Measurements from ENCODE around the gene CDH8.
"Not testable (repeated sequence)": the region's sequence is repeated elsewhere in the genome, so short reads cannot be mapped to it uniquely, and the experiment has no call there.

Gene CDH8

DNA sequence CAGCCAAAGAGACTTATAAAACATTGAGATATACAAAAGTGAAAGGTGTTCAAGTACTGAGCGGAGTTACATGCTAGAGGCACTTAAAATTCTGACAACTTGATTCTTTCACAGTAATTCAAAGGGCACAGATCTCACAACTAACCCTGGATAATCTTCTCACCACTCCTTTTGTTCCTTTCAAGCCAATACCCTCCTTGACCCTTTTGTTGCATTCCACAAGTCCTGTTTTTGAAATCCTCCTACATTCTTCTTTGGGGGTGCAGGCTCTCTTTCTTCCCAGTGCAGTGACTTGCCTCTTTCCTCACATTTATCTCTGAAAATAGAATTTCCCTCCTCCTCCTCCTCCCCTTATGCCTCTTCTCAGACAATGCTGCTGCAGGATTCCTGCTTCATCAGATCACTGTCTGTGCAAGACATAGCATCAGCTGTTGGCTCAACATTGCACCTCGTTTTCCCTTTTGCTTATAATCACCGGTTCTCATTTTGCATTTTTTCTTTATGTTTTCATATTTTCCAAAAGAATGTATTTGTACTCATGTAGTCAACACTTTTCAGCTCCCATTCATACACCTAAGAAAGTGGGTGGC, 199.3 kb downstream of the CDH8 start:
- DNase-seq, result no peak

DNA sequence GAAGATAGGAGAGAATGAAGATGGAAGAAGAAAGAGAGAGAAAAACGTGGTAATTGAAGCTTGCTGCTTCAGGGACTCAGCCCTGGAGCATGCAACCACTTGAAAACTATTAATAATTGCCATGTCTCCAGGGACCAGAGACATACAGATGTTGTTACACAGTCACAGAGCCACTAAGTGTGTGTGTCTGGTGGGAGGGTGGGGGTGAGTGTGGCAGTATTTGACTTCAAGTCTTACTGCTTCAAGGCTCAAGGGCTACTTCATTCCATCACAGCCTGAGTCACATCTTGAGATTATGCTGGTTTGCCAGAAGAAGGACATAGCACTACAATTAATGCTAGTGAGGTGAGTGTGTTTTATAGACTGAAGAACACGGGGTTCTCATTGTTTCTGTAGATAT, 202.2 kb downstream of the CDH8 start:
- DNase-seq, result no peak

DNA sequence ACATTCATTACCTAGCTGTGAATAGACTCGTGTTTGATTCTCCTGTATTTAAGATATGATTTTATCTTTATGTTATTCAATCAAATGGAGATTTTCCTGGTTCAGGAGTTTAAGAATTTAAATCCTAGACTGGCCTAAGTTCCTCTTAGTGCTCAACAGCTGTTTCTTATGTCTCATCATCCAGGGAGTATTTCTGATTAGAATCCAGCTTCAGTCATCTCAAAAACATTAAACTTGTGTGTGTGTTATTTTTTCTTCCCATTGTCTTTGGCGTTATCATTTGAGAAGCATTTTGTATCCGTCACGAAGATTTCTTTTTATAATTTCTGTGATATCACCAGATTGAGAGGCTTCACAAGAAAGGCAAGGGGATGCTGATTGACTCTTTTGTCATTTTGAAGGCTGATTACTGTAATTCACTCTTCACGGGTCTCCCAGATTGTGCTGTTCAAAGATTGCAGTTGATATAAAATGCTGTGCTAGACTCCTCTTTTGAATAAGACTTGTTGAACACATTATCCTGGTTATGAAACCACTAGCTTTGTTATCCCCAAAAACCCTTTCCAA, 204.8 kb downstream of the CDH8 start:
- DNase-seq, result no peak

DNA sequence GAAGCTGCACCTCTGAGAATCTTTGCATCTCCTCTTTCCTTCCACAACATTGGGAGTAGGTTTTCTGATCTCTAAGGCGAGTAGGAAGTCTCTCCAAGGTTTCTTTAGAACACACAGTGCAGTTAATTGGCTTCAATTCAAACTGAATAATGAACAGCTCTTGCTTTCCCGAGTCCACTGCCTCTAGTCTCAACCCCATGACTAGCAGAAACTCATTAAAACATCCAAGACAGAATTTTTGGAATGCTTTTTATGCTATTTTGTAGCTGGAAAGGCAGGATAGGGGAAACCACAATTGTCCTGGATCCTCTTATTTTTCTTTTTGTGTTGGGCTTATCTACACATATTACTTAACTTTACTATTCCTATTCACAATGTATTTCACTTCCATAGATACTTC, 206.6 kb downstream of the CDH8 start:
- DNase-seq, result no peak

DNA sequence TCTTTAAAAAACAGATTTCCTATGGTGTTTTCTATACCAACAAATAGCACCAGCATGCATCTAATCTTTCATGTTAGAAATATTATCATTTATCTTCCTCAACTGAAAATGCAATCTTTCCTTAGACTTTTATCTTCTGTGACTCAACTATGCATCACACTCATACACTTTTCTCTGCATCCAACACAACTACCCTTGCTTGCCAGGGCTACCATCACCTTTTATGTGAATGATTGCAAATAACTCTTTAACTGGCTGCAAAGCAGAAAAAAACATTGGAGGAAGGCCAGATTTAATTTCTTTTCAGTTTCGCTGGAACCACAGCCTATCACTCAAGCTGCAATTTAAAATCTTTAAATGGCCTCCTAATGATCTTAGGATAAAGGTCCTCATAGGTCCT, 212.9 kb downstream of the CDH8 start:
- no peak for DNase-seq

DNA sequence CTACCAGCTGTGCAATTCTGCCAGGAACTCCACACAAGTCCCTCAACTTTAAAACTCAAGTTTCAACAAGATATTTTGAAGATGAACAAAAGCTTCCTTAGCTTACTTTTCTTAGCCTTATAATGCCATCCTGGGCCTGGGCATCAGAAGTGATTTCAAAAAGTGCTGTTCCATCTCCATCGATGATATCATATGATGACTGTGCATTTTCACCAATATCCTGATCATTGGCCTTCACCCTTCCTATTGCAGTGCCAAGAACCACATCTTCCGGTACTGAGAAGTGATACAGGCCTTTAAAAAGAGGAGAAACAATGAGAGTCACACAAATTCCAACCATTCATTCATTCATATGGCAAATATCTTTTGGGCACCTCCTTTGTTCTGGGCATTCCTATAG, 215.4 kb downstream of the CDH8 start:
- no peak for DNase-seq

DNA sequence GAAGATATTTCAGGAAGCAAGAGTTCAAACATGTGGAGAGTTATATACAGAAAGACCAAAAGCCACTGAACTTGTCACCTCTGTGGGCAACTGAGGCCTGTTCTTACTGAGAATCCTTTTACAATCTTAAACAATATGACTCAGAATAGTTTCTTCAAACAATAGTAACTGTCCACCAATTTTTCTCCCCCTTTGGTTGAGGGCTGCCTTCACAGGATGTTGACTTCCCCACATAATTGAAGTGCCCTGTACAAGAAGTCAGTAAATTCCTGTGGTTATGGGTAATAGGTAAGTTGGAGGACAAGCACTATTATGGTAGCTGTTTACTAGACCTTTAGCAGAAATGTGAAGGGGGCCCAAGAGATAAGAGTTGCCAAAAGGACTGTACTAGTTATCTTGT, 215.8 kb downstream of the CDH8 start:
- DNase-seq, result no peak

DNA sequence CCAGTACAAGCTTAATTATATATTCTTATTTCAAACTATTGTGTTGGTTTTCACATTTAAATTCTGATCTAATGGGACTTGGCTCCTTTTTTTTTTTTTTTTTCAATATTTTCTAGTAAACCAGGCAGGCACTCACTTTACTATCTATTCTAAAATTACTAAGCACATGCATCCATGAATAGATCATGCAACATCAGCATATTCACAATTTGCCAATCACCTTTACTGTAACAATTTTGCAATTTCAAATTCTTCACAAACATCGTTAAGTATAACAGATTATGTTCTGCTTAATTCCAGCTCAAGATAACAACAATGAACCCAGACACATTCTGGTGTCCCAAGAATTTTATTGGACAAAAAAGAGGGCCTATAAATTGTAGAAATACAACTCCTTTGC, 217.4 kb downstream of the CDH8 start:
- no peak for DNase-seq

DNA sequence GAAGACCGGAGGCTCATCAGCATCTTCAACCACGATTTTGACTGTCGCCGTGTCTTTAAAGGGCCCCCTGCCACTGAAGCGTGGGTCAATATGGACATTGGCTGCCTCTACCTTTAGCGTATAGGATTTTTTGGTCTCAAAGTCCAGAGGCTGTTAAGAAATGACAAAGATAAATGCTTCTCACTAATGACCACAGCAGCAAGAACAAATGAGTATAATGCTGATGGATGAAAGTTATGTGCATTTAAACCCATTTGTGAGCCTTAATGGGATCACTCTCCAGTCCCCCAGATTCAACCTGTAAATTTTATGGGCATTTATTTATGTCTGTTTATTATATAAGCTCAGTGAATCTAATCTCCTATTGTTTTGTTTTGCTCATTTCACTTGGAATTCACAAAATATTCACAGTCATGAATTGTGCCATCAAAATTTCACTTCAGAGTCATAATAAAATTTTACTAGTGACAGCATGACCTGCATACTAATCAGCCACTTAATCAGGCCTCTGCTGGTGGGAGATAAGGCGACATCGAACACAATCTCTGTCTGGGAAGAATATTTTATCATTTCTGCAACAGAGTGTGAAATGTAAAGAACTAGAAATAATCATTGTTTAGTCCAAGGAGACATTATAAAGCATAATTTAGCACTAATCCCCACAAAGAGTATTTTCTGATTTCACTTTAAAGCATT, 218.5 kb downstream of the CDH8 start:
- no peak for DNase-seq

DNA sequence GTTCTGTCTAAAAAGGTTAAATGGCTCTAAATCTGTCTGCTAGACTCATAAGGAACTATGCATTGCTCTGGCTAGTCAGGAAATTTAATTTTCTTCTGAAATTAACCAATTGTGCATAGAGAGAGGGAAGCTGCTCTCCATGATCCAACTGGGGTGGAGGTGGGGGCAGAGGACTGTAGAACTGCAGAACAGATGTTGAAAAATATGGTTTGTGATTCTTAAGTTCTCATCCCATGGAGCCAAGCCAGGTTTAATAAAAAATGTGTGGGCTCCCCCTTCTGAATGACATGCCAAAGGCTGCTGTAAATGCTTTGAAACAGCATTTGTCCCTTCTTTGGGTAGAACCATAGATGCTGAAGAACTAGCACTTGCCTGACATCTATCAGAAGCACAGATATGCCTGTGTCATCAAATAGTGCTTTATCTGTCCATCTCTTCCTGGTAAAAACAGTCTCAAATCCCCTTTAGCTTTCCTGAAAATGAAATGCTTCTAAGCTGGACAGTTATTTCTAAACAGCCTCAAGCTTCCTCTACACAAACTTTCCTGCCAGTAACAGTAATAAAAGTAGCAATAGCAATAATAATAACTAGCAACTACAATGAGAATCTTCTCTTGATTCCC, 221.4 kb downstream of the CDH8 start:
- DNase-seq, result no peak

DNA sequence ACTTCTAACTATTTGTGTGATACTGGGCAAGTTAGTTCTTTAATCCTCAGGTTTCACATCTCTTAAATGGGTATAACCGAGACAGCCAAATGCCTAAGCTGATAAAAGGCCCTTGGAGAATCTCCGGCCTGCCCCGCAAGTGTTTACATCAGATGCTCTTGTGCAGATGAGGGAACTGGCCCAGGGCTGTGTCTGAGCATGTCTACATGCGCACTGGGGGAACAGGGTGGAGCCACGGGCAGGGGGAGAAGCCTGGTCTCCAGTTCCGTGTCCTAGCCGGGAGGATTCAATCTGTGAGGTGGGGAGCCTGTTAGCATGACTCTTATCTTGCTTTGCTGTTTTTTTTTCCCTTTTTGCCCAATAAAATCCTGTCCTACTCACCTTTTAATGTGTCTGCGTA, 222.9 kb downstream of the CDH8 start:
- DNase-seq, result no peak

DNA sequence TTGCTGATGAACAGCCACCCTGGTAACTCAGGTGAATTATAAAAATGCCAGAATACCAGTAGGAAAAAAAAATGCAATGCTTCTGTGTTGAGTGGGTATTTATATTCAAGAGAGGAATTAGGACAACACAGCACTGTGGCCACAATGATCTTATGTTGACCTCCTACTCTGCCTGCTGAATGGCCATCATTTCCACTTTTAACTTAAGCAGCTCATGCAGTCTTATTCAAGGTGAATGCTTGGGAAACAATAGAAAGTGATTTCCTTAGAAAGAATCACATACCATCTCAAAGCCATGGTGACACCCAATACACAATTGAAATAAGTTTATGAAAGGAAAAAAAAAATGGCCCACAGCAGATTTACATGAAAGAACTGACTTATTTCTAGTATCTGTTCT, 224.0 kb downstream of the CDH8 start:
- no peak for DNase-seq

DNA sequence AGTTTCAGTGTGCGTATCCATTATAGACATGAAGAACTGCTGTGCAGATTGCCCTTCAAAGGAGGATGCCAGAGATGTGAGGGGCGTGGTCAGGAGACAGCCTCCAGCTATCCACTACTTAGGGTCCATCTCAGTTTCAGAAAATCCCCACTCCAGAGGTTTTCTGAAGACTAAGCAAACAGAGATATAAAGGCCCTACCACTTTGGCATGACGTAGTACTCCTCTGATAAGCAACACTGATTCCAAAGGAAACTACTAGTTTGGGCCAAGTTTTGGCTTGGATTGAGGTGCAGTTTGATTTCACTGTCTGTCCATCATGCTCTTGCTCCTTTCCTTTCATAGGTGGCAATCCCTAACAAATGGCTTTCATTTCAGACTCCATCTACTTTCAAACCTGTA, 228.7 kb downstream of the CDH8 start:
- no peak for DNase-seq

DNA sequence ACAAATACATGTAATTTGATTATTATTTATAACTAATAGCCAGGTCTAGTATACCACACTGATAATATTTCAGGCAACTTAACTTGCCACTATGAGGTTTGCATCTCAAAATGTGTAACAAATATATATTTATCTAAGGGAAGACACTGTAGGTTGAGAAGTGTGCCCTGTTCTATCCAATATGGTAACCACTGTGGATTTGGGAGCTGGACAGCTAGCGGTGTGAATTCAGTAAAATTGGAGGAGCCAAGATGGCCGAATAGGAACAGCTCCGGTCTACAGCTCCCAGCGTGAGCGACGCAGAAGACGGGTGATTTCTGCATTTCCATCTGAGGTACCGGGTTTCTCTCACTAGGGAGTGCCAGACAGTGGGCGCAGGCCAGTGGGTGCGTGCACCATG, 235.0 kb downstream of the CDH8 start:
- not testable (repeated sequence) for DNase-seq

DNA sequence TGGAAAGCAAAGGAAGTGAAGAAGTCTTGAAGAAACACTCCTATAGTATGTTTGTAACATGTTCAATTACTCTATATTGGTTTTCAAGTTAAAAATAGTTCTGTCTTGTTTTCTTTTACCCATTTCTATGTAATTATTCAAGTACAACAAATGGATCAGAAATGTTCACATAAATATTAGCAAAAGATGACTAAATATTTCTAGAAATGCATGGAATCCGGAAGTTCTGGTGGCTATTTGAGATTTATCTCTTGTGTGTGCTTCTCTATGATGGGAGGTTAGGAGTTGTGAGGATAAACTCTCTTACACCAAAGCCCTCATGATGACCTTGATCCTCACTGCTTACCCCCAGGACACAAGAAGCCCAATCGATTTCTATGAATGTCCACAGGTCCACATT, 237.5 kb downstream of the CDH8 start:
- DNase-seq, result no peak

DNA sequence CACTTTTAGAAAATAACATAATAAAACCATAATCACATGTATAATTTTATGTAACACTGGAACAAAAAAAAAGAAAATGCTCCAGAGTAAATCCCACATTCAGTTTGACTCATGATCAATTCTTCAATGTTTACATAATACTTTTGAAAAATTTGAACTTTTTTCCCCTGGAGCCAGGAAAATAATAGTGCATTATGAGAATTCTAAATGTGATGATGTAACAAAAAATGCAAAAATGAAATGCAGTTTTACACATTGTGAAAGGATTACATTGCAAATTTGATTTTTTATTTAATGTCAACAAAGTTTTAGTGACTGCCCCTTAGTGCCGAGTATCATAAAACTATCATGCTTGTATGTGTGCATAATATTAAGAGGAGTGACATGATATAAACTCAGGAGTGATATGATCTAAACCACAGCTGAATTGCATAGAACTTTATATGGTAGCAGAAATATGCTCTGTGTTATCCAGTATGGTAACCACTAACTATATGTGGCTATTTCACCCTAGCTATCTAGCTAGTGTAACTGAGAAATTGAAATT, 238.2 kb downstream of the CDH8 start:
- DNase-seq, result no peak

DNA sequence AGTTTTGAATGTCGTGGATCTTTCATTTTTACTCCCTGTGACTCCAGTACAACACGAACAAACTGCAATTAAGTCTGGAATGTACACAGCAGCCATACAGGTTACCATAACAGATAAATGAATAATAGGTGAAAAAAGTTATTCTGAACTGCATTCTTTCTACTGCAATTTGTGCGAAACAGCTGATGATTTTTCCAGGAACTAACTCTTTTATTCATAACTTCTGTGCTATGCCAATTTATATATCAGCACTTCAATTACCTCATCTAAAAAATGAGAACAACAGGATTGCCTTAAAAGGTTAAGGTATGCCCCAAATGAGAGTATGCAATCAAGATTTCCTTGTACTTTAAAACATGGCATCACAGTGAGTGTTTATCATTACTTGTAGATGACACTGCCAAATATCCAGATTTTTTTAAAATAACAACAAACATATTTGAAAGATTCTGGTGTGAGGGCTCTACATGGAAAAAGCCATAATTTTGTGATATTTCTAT, 238.9 kb downstream of the CDH8 start:
- DNase-seq, result no peak

DNA sequence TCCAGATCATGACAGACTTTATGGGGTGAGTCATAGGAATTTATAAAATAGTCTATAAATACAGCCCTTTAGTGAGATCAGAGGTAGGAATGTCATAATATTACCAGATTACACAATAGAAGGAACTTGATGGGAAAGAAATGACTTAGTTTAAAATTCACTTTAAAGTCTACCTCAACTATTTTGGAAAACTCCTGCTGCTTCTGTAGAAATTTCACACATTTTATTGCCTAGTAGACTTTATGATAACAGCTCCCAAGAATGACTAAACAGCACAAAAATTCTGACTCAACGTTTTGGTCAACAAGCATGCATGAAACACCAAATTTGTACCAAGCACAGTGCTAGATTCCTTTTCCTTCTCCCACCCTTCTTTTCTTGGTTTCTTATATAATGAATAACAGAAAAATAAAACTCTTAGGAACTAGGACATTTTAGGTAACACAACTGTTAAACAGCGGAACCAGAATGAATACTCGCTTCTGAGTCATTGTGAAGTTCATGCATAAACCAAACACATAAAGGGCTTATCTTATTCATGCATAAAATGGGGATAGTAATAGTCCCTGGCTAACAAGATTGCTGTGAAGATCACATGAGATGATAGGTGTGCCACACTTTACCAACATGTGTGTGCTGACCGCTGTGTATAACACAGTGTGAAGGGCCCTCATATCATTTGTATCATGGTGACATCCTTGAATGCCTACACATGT, 243.9 kb downstream of the CDH8 start:
- no peak for DNase-seq

DNA sequence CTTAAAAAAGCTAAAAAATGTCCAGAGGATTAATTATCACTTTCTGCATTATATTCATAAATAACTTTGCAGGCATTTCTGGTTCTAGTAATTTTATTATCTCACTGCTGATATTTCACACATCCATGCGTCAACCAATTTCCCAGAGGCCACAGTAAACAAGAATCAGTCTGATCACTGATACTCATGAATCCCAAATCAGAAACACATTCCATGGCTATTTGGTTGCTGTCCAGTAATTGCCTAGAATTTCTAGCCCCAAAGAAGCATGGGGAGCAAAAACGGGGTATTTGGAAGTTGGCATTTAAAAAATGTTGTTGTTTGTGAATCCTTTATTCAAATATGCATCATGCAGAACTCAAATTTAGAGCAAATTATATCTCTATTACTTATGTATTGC, 244.8 kb downstream of the CDH8 start:
- no peak for DNase-seq

DNA sequence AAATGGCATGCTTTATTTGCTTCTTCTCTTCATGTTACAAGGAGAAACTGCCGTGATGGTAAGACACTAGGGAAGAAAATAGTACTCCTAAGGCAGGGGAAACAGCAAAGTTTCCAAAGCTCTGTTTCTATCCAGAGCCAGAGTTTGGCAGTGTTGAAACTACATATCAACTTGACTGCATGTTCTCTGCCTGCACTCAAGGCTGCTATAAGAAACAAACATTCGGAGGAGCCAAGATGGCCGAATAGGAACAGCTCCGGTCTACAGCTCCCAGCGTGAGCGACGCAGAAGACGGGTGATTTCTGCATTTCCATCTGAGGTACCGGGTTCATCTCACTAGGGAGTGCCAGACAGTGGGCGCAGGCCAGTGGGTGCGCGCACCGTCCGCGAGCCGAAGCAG, 254.4 kb downstream of the CDH8 start:
- not testable (repeated sequence) for DNase-seq

DNA sequence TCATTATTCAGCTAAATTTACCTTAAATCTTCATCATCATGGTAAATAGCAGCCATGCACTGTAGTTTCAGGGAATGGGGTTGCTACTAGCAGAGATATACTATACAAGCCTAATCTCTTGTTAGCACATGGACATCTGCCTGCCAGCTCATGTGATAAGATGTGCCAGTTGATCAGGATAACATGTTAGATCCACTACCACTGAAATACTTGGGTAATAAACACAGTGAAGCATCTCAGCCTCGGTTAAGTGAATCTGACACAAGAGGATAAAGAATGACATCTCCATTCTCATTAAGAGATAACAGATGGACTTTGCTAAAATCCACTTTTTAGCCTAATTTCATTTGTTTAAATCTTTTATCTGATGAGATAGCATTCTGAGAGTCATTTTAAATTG, 256.1 kb downstream of the CDH8 start:
- no peak for DNase-seq

DNA sequence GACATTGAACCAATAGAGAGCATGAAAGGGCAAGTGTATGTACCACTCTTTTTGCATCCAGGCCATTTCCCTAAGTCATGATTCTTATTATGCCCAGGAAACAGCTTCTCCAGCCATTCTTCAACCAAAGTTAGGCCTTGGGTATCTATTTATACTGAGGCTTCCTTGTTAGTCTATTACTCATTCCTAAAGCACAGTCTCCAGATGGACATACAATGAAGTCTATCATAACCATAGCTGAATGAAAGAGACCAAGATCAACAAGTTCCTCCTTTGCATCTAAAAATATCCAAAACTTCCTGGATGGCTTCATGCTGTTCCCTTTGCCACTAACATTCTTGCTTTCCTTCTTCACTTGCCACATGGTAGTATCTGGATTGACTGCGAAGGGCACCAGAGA, 265.9 kb downstream of the CDH8 start:
- no peak for DNase-seq

DNA sequence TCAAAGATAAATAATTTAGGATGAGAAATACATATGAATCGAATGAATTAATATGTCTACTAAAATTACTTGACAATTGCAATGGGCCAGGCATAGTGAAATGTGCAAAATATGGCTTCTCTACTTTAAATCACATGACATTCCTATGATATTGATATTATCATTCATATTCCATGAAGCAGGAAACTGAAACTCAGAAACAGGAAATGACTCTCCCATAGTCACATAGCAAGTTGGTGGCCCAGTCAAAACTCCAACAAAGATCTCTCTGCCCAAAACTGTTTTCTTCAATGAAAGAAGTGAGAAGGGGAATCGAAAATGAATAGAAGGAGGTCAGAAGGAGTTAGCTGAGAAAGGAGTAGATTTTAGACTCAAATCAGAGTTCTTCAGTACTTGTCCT, 272.2 kb downstream of the CDH8 start:
- no peak for DNase-seq

Measured in NCI-H2029 (cell line).